Dermis microvascular lymphatic vessel endothelial cell (primary cell): ENCODE measurements around the gene COX20. TPM values are rescaled to one million over a fixed set of nuclear protein-coding genes. Genes with fewer than 3 reads are reported as not detected.

Experiments used
- DNase-seq, 2 donors: peaks; one replicate each; pipeline versions ENCODE4 v3.0.0 to v3.0.0-alpha.2; 2010; ENCODE audit warnings: low read depth in 2 of 2
- total RNA-seq: library from RNA; depleted of rRNA; stranded (reverse); fragments of >200 nt; gene quantifications from 2 replicates; pipeline ENCODE4 v1.2.1, GENCODE V29; 2014

COX20 gene
- total RNA-seq, 1 donor from 2014 or later: 10.0 TPM

GRCh38 chr1:244874974-244875579 lies 39.6 kb downstream of the COX20 start:
- no peak for DNase-seq

- DNase-seq: no peak
These were observed 40.9 kb downstream of the COX20 start for GRCh38 chr1:244876228-244876910.

GRCh38 chr1:244878681-244879080 lies 43.2 kb downstream of the COX20 start:
- no peak for DNase-seq

GRCh38 chr1:244881552-244882280 lies 46.3 kb downstream of the COX20 start:
- no peak for DNase-seq

DNA sequence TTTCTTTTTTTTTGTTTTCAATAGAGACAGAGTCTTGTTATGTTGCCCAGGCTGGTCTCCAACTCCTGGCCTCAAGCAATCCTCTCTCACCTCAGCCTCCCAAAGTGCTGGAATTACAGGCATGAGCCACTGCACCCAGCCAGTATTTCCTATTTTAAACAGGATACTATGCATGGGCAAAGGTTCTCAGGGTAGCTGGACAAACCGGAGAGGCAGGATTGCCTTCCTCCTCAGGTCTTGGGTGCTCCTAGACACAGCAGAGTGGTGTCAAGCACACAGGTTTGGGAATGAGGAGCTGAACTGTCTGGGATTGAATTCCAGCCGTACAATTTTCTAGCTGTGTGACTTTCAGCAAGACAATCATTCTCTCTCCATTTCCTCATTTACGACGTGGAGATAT lies 51.8 kb downstream of the COX20 start:
- no peak for DNase-seq

DNA sequence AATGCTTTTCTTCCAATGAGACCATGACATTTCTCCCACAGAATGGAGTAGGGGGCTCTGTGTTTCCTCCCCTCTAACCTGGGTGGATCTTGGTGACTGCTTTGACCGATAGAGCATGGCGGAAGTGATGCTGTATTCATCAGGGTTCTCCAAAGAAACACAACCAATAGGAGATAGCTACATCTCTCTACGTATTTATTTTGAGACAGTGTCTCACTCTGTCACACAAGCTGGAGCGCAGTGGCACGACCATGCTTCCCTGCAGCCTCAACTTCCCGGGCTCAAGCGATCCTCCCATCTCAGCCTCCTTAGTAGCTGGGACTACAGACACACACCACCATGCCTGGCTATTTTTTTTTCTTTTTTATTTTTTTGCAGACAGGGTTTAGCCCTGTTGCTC lies 58.4 kb downstream of the COX20 start:
- no peak for DNase-seq

Other genes with a start within 250 kb of the COX20 start
- 43.9 and 45.3 TPM in 2 replicates for gene DESI2, start 182.5 kb upstream of the COX20 start, total RNA-seq
- 191 and 257 TPM in 2 replicates for gene HNRNPU, start 28.9 kb downstream of the COX20 start, total RNA-seq